GM18907 (cell line): ENCODE measurements around the gene ERFL.
"Not testable (repeated sequence)": the region's sequence is repeated elsewhere in the genome, so short reads cannot be mapped to it uniquely, and the experiment has no call there.

ENCODE experiments used
- ATAC-seq: cut with Tn5 transposase; IDR thresholded peaks from one replicate; pipeline ENCODE4 v1.9.1; 2021; ENCODE audit warnings: mild to moderate bottlenecking, moderate library complexity; ENCODE audit not compliant: unreplicated experiment

The ERFL gene

GRCh38 chr19:41944336-41944735, 16.1 kb upstream of the ERFL start:
- ATAC-seq: no peak

GRCh38 chr19:41941410-41942202, 13.4 kb upstream of the ERFL start:
- ATAC-seq: no peak

- ATAC-seq: no peak
Observed at GRCh38 chr19:41940731-41941409, 12.6 kb upstream of the ERFL start.

- ATAC-seq: no peak
Observed at GRCh38 chr19:41939861-41940730, 11.8 kb upstream of the ERFL start.

GRCh38 chr19:41939209-41939608, 11.0 kb upstream of the ERFL start:
- not testable (repeated sequence) for ATAC-seq

GRCh38 chr19:41937525-41938468, 9.5 kb upstream of the ERFL start:
- no peak for ATAC-seq

GRCh38 chr19:41936961-41937360, 8.7 kb upstream of the ERFL start:
- no peak for ATAC-seq

- no peak for ATAC-seq
Observed at GRCh38 chr19:41936416-41936850, 8.2 kb upstream of the ERFL start.

GRCh38 chr19:41935760-41936415, 7.6 kb upstream of the ERFL start:
- no peak for ATAC-seq

GRCh38 chr19:41934849-41935374, 6.7 kb upstream of the ERFL start:
- peak; percentile 65 for ATAC-seq

GRCh38 chr19:41933693-41934426, 5.6 kb upstream of the ERFL start:
- no peak for ATAC-seq

GRCh38 chr19:41932720-41933332, 4.6 kb upstream of the ERFL start:
- ATAC-seq: no peak

- ATAC-seq: no peak
Observed at GRCh38 chr19:41932259-41932719, 4.0 kb upstream of the ERFL start.

- no peak for ATAC-seq
Observed at GRCh38 chr19:41930926-41931592, 2.8 kb upstream of the ERFL start.

GRCh38 chr19:41930322-41930722, 2.1 kb upstream of the ERFL start:
- ATAC-seq: no peak

- no peak for ATAC-seq
Observed at GRCh38 chr19:41929536-41930071, 1.4 kb upstream of the ERFL start.

- no peak for ATAC-seq
Observed at GRCh38 chr19:41928754-41929535, 696 bp upstream of the ERFL start.
